Dedifferentiated amniotic fluid mesenchymal stem cell (primary cell): ENCODE data around the gene AQP12B.

Source experiments
- DNase-seq: peaks from one replicate; pipeline ENCODE4 v3.0.0-alpha.2; 2016; ENCODE audit errors: extremely low spot score

AQP12B gene

GRCh38 chr2:240632306-240632721, 50.4 kb downstream of the AQP12B start:
- no peak for DNase-seq

DNA sequence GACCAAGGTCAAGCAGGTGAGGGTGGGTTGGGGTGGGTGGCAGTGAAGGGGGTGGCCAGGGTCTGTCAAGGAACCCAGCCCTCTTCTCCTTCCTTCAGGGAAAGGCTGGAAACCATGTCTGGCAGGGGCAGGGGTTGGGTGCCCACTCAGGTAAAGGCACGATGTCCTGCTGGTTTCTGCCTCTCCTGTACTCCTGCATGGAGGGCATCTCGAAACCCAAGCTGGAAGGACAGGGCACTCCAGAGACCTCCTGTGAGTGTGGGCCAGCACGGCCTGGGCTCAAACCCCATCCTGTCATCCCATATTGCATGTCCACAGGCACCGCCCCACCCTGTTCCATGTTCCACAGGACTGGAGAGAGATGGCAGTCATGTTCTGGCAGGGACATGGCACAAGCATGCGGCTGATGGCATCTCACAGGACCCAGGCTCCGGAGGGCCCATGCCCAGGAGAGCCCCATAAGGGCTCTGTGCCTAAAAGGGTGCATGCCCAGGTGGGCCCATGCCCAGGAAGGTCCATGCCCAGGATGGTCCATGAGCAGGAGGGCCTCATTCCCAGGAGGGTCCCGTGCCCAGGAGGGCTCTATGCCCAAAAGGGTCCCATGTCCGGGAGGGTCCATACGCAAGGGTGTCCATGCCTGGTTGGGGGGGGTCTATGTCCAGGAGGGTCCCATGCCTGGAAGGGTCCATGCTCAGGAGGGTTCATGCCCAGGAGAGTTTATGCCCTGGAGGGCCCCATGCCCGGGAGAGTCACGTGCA, 51.0 kb downstream of the AQP12B start:
- DNase-seq, result no peak

- DNase-seq, result no peak
Observed at GRCh38 chr2:240630771-240631547, 51.7 kb downstream of the AQP12B start.

- no peak for DNase-seq
Observed at GRCh38 chr2:240629968-240630770, 52.5 kb downstream of the AQP12B start.

- no peak for DNase-seq
Observed at GRCh38 chr2:240629619-240629967, 53.1 kb downstream of the AQP12B start.

GRCh38 chr2:240628808-240629618, 53.7 kb downstream of the AQP12B start:
- no peak for DNase-seq

DNA sequence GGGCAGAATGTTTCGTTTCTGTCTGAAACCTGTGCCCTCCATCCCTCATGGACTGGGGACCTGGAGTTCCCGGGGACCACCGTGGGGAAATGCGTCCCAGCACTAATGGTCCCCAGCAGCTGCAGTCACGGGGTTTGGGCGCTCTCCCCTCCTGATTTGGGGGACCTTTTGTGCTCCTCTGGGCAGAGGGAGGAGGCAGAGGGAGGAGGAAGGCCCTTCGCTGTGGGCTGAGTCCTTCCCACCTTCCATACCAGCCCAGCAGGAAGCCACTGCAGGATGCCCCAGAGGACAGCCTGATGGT, 54.2 kb downstream of the AQP12B start:
- DNase-seq, result no peak

DNA sequence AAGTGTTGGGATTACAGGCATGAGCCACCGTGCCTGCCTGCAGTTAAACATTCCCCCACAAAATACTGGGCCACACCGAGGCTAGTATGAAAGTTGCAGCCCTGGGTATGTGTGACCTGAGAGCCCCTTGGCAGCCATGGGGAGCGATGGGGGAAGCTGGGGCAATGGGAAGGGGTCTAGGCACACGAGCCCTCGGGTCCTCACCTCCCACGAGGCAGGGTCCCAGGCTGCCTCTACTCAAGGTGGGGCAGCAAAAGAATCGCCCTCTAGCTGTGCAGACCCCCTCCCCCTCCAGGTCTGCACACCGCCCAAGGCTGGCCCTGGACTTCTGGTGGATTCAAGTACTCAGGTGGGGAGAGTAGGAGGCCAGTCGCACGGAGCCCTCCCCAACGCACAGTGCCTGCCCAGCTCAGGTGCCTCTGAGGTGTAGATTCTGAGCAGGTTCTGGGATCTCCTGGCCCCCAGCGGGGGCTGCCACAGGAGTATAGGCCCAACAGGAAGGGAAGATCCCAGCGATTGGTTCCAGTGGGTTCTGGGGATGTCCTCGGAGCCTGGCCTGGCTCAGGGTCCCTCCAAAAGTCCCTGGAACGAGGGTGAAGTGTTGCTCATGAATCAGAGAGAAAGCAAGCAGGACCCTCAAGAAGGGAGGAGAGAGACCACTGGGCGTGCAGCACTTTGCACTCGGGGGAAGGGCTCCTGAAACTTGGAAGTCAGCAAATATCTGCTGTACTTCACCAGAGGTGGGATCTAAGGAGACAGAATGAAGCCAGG, 54.8 kb downstream of the AQP12B start:
- no peak for DNase-seq

- DNase-seq, result no peak
Observed at GRCh38 chr2:240626531-240627300, 56.0 kb downstream of the AQP12B start.
